GM23338 (cell line): ENCODE results near the gene CD163. TPM values are rescaled to one million over a fixed set of nuclear protein-coding genes. Genes with fewer than 3 reads are reported as not detected.

ENCODE experiments used
- ATAC-seq: fragments of 200-7000 bp; cut with Tn5 transposase; 3 replicates; pipeline ENCODE4 v1.9.1; 2020
- DNase-seq: peaks from one replicate; pipeline ENCODE4 v3.0.0-alpha.2; 2015; ENCODE audit warnings: low spot score
- H2AFZ ChIP-seq: fragments of 200-600 bp; sonication (generic); 2 replicates; pipeline ENCODE4 v1.8.0; 2016; ENCODE audit warnings: antibody characterized with exemption, mild to moderate bottlenecking, moderate library complexity
- H3F3A ChIP-seq: fragments of 200-600 bp; sonication (generic); replicated peaks from 2 replicates; pipeline ENCODE4 v1.8.0; 2017; ENCODE audit warnings: antibody characterized with exemption, mixed run types, low read depth
- H3K27ac ChIP-seq: fragments of 200-600 bp; sonication (generic); 2 replicates; pipeline ENCODE4 v1.6.1; 2016; ENCODE audit warnings: low read depth
- H3K27me3 ChIP-seq: fragments of 200-600 bp; sonication (generic); 2 replicates; pipeline ENCODE4 v1.8.0; 2016; ENCODE audit warnings: mild to moderate bottlenecking, mixed run types, moderate library complexity; ENCODE audit not compliant: insufficient read depth
- H3K36me3 ChIP-seq: fragments of 200-600 bp; sonication (generic); 2 replicates; pipeline ENCODE4 v1.8.0; 2016; ENCODE audit warnings: mild to moderate bottlenecking; ENCODE audit not compliant: insufficient read depth
- H3K4me1 ChIP-seq: fragments of 200-600 bp; sonication (generic); 2 replicates; pipeline ENCODE4 v1.8.0; 2016; ENCODE audit warnings: mild to moderate bottlenecking, moderate library complexity; ENCODE audit not compliant: insufficient read depth
- H3K4me2 ChIP-seq: fragments of 200-600 bp; sonication (generic); 2 replicates; pipeline ENCODE4 v1.7.1; 2017; ENCODE audit warnings: mixed run types
- H3K4me3 ChIP-seq: fragments of 200-600 bp; sonication (generic); 2 replicates; pipeline ENCODE4 v1.6.1; 2016; ENCODE audit warnings: mixed run types
- H3K79me2 ChIP-seq: fragments of 200-600 bp; sonication (generic); replicated peaks from 2 replicates; pipeline ENCODE4 v1.8.0; 2017; ENCODE audit warnings: mild to moderate bottlenecking; ENCODE audit not compliant: insufficient read depth
- H3K9me2 ChIP-seq: fragments of 200-600 bp; sonication (generic); 2 replicates; pipeline ENCODE4 v1.8.0; 2017; ENCODE audit not compliant: insufficient read depth
- H4K20me1 ChIP-seq: fragments of 200-600 bp; sonication (generic); replicated peaks from 2 replicates; pipeline ENCODE4 v1.8.0; 2017; ENCODE audit warnings: mild to moderate bottlenecking; ENCODE audit not compliant: insufficient read depth
- H3K27ac Mint-ChIP-seq: 2 replicates; pipeline ENCODE4 v1.8.0; 2020; ENCODE audit warnings: inconsistent platforms, mild to moderate bottlenecking, moderate library complexity, mixed read lengths
- H3K27me3 Mint-ChIP-seq: 3 replicates; pipeline ENCODE4 v1.8.0; 2022; ENCODE audit warnings: low read depth, mild to moderate bottlenecking, moderate library complexity, mixed read lengths, inconsistent platforms; ENCODE audit not compliant: insufficient read depth, poor library complexity
- H3K36me3 Mint-ChIP-seq: 3 replicates; pipeline ENCODE4 v1.8.0; 2021; ENCODE audit warnings: low read depth, mild to moderate bottlenecking, inconsistent platforms, moderate library complexity, mixed read lengths
- H3K4me1 Mint-ChIP-seq: 3 replicates; pipeline ENCODE4 v1.8.0; 2020; ENCODE audit warnings: mild to moderate bottlenecking, inconsistent platforms, mixed read lengths
- H3K4me3 Mint-ChIP-seq: 3 replicates; pipeline ENCODE4 v1.8.0; 2021; ENCODE audit warnings: moderate library complexity, mild to moderate bottlenecking, inconsistent platforms, mixed read lengths
- H3K9me3 Mint-ChIP-seq: 3 replicates; pipeline ENCODE4 v1.8.0; 2020; ENCODE audit warnings: moderate library complexity, mild to moderate bottlenecking, inconsistent platforms, mixed read lengths
- CREB1 ChIP-seq: fragments of 250-450 bp; sonication (Bioruptor Pico); IDR thresholded peaks from 2 replicates; pipeline ENCODE4 v1.5.0; 2020; ENCODE audit warnings: low read depth, mild to moderate bottlenecking, moderate library complexity
- CTCF ChIP-seq, 2 experiments: fragments of 200-600 bp in 1 of 2; sonication (generic) in 1 of 2; conservative IDR thresholded peaks; 2 replicates each; pipeline versions ENCODE4 v1.5.1 to v1.6.1; 2016 to 2017; ENCODE audit warnings: antibody characterized with exemption in 2 of 2, low read depth in 2 of 2, mild to moderate bottlenecking in 2 of 2, moderate library complexity in 1 of 2
- ETS1 ChIP-seq: IDR thresholded peaks from 2 replicates; pipeline ENCODE4 v1.6.1; 2016; ENCODE audit warnings: antibody characterized with exemption
- EZH2 ChIP-seq: fragments of 200-600 bp; sonication (generic); IDR thresholded peaks from one replicate; pipeline ENCODE4 v1.8.0; 2017; ENCODE audit warnings: antibody characterized with exemption, mild to moderate bottlenecking, low read depth; ENCODE audit not compliant: unreplicated experiment
- EZH2phosphoT487 ChIP-seq: fragments of 200-600 bp; sonication (generic); IDR thresholded peaks from one replicate; pipeline ENCODE4 v1.8.1; 2018; ENCODE audit warnings: antibody characterized with exemption; ENCODE audit not compliant: unreplicated experiment
- JUNB ChIP-seq: IDR thresholded peaks from one replicate; pipeline ENCODE4 v1.6.1; 2016; ENCODE audit warnings: antibody characterized with exemption; ENCODE audit not compliant: unreplicated experiment
- NANOG ChIP-seq: IDR thresholded peaks from 2 replicates; pipeline ENCODE4 v1.6.1; 2016; ENCODE audit warnings: antibody characterized with exemption, borderline replicate concordance
- POLR2AphosphoS5 ChIP-seq: IDR thresholded peaks from 2 replicates; pipeline ENCODE4 v1.6.1; 2016; ENCODE audit warnings: antibody characterized with exemption, low read depth
- STAT1 ChIP-seq: IDR thresholded peaks from one replicate; pipeline ENCODE4 v1.6.1; 2016; ENCODE audit warnings: antibody characterized with exemption; ENCODE audit not compliant: unreplicated experiment
- ZNF331 ChIP-seq: fragments of 250-450 bp; sonication (Bioruptor Pico); IDR thresholded peaks from 2 replicates; pipeline ENCODE4 v1.5.0; 2020; ENCODE audit warnings: low read depth, mild to moderate bottlenecking, moderate library complexity
- polyA plus RNA-seq: library from polyadenylated mRNA; unstranded; fragments of >200 nt; fragmentation: Nextera tagmentation; extraction: Ambion mirVana; gene quantifications from 2 replicates; pipeline ENCODE4 v1.2.1, GENCODE V29; 2016
- total RNA-seq: library from RNA; depleted of rRNA; stranded (reverse); fragments of >200 nt; shearing (Covaris generic); gene quantifications from 2 replicates; pipeline ENCODE4 v1.2.3, GENCODE V29; 2014
- TF ChIP-seq, protein P1 (sequence below): fragments of 250-450 bp; sonication (Bioruptor Pico); IDR thresholded peaks from 2 replicates; pipeline ENCODE4 v1.5.0; 2020; ENCODE audit warnings: mild to moderate bottlenecking, moderate library complexity
- TF ChIP-seq, protein P2 (sequence below): IDR thresholded peaks from one replicate; pipeline ENCODE4 v1.6.1; 2018; ENCODE audit warnings: antibody characterized with exemption; ENCODE audit not compliant: unreplicated experiment

Gene CD163
- total and polyA plus RNA-seq, 2 experiments from 2014 or later = not detected

- no peak overlapping the region for H3K4me3 Mint-ChIP-seq
- DNase-seq (no peak), ATAC-seq (no peak)
- Histone ChIP-seq H3K27me3 (no peaks in the 10 kb centered on the region), H3K9me2 (0 out of 2 replicates have a peak, but pooled peaks cover 5% of the 10 kb centered on the region), H3K36me3 (no peaks in the 10 kb centered on the region), H4K20me1 (no peaks in the 10 kb centered on the region), H3K4me1 (peaks cover 16% of the 10 kb centered on the region; the same call in 1 of the 2 replicates), H3K27ac (no peak overlapping the region), H3K4me3 (no peak overlapping the region), H3K4me2 (no peak overlapping the region), H2AFZ (peak overlapping the region; percentile 60), H3F3A (no peaks in the 10 kb centered on the region), H3K79me2 (no peaks in the 10 kb centered on the region)
- no peak for TF ChIP-seq STAT1
- no peak for TF ChIP-seq POLR2AphosphoS5
- TF ChIP-seq EZH2phosphoT487 = no peak
- TF ChIP-seq, protein P1, sequence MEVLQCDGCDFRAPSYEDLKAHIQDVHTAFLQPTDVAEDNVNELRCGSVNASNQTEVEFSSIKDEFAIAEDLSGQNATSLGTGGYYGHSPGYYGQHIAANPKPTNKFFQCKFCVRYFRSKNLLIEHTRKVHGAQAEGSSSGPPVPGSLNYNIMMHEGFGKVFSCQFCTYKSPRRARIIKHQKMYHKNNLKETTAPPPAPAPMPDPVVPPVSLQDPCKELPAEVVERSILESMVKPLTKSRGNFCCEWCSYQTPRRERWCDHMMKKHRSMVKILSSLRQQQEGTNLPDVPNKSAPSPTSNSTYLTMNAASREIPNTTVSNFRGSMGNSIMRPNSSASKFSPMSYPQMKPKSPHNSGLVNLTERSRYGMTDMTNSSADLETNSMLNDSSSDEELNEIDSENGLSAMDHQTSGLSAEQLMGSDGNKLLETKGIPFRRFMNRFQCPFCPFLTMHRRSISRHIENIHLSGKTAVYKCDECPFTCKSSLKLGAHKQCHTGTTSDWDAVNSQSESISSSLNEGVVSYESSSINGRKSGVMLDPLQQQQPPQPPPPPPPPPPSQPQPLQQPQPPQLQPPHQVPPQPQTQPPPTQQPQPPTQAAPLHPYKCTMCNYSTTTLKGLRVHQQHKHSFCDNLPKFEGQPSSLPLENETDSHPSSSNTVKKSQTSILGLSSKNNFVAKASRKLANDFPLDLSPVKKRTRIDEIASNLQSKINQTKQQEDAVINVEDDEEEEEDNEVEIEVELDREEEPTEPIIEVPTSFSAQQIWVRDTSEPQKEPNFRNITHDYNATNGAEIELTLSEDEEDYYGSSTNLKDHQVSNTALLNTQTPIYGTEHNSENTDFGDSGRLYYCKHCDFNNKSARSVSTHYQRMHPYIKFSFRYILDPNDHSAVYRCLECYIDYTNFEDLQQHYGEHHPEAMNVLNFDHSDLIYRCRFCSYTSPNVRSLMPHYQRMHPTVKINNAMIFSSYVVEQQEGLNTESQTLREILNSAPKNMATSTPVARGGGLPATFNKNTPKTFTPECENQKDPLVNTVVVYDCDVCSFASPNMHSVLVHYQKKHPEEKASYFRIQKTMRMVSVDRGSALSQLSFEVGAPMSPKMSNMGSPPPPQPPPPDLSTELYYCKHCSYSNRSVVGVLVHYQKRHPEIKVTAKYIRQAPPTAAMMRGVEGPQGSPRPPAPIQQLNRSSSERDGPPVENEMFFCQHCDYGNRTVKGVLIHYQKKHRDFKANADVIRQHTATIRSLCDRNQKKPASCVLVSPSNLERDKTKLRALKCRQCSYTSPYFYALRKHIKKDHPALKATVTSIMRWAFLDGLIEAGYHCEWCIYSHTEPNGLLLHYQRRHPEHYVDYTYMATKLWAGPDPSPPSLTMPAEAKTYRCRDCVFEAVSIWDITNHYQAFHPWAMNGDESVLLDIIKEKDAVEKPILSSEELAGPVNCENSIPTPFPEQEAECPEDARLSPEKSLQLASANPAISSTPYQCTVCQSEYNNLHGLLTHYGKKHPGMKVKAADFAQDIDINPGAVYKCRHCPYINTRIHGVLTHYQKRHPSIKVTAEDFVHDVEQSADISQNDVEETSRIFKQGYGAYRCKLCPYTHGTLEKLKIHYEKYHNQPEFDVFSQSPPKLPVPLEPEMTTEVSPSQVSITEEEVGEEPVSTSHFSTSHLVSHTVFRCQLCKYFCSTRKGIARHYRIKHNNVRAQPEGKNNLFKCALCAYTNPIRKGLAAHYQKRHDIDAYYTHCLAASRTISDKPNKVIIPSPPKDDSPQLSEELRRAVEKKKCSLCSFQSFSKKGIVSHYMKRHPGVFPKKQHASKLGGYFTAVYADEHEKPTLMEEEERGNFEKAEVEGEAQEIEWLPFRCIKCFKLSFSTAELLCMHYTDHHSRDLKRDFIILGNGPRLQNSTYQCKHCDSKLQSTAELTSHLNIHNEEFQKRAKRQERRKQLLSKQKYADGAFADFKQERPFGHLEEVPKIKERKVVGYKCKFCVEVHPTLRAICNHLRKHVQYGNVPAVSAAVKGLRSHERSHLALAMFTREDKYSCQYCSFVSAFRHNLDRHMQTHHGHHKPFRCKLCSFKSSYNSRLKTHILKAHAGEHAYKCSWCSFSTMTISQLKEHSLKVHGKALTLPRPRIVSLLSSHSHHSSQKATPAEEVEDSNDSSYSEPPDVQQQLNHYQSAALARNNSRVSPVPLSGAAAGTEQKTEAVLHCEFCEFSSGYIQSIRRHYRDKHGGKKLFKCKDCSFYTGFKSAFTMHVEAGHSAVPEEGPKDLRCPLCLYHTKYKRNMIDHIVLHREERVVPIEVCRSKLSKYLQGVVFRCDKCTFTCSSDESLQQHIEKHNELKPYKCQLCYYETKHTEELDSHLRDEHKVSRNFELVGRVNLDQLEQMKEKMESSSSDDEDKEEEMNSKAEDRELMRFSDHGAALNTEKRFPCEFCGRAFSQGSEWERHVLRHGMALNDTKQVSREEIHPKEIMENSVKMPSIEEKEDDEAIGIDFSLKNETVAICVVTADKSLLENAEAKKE = no peak
- TF ChIP-seq, protein P2, sequence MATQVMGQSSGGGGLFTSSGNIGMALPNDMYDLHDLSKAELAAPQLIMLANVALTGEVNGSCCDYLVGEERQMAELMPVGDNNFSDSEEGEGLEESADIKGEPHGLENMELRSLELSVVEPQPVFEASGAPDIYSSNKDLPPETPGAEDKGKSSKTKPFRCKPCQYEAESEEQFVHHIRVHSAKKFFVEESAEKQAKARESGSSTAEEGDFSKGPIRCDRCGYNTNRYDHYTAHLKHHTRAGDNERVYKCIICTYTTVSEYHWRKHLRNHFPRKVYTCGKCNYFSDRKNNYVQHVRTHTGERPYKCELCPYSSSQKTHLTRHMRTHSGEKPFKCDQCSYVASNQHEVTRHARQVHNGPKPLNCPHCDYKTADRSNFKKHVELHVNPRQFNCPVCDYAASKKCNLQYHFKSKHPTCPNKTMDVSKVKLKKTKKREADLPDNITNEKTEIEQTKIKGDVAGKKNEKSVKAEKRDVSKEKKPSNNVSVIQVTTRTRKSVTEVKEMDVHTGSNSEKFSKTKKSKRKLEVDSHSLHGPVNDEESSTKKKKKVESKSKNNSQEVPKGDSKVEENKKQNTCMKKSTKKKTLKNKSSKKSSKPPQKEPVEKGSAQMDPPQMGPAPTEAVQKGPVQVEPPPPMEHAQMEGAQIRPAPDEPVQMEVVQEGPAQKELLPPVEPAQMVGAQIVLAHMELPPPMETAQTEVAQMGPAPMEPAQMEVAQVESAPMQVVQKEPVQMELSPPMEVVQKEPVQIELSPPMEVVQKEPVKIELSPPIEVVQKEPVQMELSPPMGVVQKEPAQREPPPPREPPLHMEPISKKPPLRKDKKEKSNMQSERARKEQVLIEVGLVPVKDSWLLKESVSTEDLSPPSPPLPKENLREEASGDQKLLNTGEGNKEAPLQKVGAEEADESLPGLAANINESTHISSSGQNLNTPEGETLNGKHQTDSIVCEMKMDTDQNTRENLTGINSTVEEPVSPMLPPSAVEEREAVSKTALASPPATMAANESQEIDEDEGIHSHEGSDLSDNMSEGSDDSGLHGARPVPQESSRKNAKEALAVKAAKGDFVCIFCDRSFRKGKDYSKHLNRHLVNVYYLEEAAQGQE = no peak
- no peak for TF ChIP-seq ETS1
- no peak for TF ChIP-seq NANOG
- no peak for TF ChIP-seq ZNF331 (CRISPR knock-in tag)
- no peak for TF ChIP-seq EZH2
- no peak for TF ChIP-seq CREB1 (CRISPR knock-in tag)
- no peak for TF ChIP-seq JUNB
- TF ChIP-seq CTCF (conservative IDR thresholded peaks at IDR 0.05; ENCODE audit: low read depth in 2 of 2) = no peak
- H3K27ac Mint-ChIP-seq = no peak overlapping the region
- H3K27me3 Mint-ChIP-seq = no peaks in the 10 kb centered on the region
- H3K36me3 Mint-ChIP-seq = no peaks in the 10 kb centered on the region; the same call in 2 of the 3 replicates
- peaks cover 17% of the 10 kb centered on the region for H3K4me1 Mint-ChIP-seq
- peaks cover 4% of the 10 kb centered on the region; the same call in 1 of the 3 replicates for H3K9me3 Mint-ChIP-seq
These were observed 4.8 kb downstream of the CD163 start for GRCh38 chr12:7498809-7499208.
